NCI-H128 (cell line): Measurements from ENCODE around the gene DHRS4L2.
A peak's percentile ranks its signal among the peaks of the same experiment; 100 is the strongest.

Source experiments
- DNase-seq: peaks from one replicate; lab custom pipeline; 2025; ENCODE audit not compliant: unreplicated experiment; lab: John Stamatoyannopoulos, UW

The DHRS4L2 gene

GRCh38 chr14:24051789-24052655, 63.3 kb downstream of the DHRS4L2 start, which contains the start of gene CARMIL3:
TSS of gene CARMIL3 (plus strand) at chr14:24052009. CDS start at chr14:24052154, 145 bp downstream.
- peak; percentile 43 for DNase-seq

- DNase-seq: no peak
Measured at GRCh38 chr14:24052656-24053547, 64.2 kb downstream of the DHRS4L2 start.

- no peak for DNase-seq
Measured at GRCh38 chr14:24053548-24054323, 65.0 kb downstream of the DHRS4L2 start.

- no peak for DNase-seq
Measured at GRCh38 chr14:24054324-24054641, 65.6 kb downstream of the DHRS4L2 start.

GRCh38 chr14:24054646-24055045, 65.9 kb downstream of the DHRS4L2 start:
- DNase-seq: no peak
